Epithelial cell of prostate (primary cell): ENCODE measurements around the gene KDM8.
"Not testable (repeated sequence)": the region's sequence is repeated elsewhere in the genome, so short reads cannot be mapped to it uniquely, and the experiment has no call there.

Experiments
- DNase-seq: peaks from one replicate; pipeline ENCODE4 v3.0.0-alpha.2; 2011; ENCODE audit warnings: low read depth, low spot score
- H3K27ac ChIP-seq: fragments of 450-650 bp; 2 replicates; pipeline ENCODE4 v1.5.1; 2017; ENCODE audit warnings: mild to moderate bottlenecking

KDM8 gene

DNA sequence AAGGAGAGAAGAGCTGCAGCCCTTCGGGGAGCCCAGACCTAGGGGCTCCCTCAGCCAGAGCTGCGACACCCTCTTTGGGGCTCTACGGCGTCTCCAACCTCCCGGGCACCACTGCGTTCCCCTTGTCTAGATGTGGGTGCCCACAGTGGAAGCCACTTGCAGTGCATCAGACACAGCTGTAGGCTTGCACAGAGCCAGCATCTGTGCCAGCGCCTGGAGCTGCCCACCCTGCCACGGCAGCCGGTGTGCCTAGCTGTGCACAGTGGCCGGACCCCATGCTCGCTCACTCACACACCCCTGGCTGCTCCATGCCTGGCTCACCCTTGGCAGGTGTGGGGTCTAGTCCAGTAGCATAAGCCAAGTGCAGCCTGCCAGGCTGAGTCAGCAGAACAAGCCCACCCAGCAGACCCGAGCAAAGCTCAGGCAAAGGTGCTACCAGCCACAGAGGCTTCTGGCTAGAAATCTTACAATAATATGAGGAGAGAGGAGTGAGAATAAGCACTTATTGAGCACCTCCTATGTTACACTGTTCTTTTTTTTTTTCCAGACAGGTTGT, 12.9 kb upstream of the KDM8 start:
- DNase-seq = no peak

DNA sequence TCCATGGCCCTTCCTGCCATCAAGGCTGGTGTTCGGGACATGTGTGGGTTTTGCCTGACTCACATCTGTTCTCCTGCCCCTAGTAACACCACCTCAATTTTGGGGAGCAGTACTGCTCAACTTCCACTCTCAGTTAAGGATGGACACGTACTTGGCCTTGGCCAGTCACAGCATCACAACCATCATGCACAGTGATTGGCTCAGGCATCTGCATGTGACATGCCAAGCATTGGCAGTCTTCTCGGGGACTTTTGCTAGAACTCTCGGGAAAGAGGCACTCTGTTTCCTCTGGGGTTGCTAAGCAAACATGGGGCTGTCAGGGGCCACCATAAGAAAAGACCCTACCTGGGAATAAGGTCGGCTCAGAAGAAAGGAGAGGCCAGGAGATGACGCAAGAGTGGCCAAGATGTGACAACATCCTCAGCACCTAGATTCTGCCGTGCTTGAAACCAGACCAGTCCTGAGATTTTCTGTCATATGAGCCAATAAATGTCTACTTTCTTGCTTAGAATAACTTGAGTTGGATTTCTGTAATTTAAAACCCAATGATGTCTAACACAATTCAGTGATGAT, 11.9 kb upstream of the KDM8 start:
- H3K27ac ChIP-seq = no peak overlapping the region
- DNase-seq = no peak

More for the DNA sequence above, 12.9 kb upstream of the KDM8 start:
- H3K27ac ChIP-seq = no peak overlapping the region

DNA sequence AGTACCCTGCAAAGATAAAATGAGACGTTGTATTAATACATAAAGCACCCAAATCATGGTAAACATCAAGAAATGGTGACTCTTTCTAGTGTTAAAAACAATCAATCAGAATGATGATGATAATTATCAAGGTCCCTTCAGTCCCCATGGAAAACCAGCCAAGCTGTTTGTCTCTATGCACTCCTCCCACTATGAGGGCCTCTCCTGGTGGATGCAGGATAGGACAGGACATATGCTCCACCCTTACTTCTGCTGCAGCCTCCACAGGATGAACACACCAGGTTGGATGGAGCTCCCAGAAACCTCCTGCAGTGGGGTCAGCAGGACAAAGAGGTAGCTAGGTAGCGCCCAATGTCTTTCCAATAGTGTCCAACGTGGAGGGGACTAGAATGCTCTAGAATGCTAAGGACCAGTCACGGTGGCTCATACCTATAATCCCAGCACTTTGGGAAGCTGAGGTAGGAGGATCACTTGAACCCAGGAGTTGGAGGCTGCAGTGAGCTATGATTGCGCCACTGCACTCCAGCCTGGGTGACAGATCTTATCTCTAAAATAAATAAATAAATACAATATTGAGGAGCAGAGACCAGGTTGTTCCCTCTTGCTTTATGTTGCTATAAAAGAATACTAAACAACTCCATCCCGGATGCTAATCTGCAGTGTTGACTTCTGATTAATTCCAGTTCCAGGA, 9.9 kb upstream of the KDM8 start:
- H3K27ac ChIP-seq = no peak overlapping the region
- DNase-seq = no peak

DNA sequence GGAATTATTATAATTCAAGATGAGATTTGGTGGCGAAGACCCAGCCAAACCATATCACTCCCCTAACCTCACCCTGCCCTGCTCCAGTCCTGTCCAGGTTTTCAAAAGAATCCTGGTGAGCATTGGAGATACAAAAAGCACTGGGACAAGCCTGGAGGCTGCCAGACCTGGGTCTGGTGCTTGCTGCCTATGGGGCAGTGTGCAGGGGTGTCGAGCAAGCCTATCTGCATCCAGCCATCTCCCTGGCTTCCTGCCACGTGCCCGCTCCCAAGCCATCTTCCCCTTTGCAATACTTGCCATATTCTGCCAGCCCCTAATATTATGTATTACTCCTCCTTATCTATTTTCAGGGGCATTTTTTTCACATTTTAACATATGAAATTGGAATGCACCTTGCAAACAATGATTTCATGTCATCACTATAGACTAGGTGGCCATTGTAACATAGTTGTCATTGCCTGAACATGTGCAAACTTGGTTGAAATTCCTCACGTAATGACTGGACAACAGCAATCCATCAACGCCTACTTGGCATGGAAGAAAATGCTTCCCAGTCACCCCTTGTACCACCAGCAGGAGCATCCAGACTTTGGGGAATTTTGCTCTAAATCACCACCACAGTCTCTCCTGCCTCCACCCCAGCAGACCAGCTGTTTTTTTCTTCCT, 8.1 kb upstream of the KDM8 start:
- peak overlapping the region; percentile 74 for H3K27ac ChIP-seq

DNA sequence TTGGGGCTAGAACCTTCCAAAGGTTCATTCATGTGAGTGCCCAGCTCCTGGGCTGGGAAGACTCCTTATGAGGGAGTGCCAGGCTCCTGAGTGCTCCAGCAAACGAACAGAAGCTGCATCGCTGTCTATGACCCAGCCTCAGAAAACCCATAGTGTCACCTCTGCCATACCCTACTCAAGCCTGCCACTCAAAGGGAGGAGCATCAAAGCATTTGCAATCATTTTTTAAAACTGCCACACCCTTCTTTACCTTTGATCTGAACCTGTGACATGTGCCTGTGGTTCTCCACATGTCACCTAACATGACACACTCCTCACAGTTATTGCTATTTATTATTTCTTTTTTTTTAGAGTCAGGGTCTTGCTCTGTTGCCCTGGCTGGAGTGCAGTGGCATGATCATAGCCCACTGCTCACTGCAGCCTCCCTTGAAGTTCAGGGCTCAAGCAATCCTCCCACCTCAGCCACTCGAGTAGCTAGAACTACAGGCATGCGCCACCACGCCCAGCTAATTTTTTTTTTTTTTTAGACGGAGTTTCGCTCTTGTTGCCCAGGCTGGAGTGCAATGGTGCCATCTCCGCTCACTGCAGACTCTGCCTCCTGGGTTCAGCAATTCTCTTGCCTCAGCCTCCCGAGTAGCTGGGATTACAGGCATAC, 7.3 kb upstream of the KDM8 start:
- peak overlapping the region; percentile 74 for H3K27ac ChIP-seq
- no peak for DNase-seq

More for the DNA sequence above, 8.1 kb upstream of the KDM8 start:
- peak; percentile 27 for DNase-seq

DNA sequence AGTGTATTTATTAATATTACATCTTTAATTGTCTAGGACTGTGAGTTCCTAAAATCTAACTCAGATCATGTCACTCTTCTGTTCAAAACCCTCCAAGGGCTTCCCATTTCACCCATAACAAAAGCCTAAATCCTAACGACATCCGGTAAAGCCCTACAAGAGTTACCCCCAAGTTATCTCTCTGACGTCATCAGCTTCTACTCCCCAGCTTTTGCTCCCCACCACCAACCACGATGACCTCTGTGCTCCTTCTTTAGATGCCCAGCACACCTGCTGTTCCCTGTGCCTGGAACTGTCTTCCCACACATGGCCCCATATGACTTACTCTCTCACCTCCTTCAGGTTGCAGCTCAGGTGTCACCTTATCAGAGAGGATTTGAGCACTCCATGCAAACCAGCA, 6.3 kb upstream of the KDM8 start:
- no peak for DNase-seq
- H3K27ac ChIP-seq = no peak overlapping the region

DNA sequence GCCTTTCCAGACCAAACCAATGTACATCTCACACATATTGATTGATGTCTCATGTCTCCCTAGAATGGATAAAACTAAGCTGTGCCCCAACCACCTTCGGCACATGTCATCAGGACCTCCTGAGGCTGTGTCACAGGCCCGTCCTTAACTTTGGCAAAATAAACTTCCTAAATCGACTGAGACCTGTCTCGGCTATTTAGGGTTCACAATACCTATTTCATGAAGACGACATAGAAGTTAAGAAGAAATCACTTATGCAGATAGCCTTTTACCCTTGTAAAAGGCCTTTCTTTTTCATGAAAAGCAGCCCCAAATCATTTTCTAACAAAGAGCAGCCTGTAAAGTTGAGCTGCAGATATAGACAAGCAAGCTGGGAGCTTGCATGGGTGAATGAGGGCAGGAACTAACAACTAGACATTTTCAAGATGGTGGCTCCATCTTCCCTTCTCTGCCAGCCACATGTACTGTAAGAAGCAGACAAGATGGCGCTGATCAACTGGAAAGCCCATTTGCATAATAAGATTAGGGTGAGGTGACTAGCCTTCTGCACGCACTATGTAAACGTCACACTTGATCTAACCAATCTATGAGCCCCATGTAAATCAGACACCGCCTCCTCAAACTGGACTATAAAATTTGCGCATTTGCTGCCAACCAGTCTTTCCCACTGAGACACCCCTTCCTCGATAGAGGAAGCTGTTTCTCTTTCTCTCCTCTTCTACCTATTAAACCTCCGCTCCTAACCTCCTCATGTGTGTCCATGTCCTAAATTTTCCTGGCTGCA, 4.7 kb upstream of the KDM8 start:
- H3K27ac ChIP-seq = no peak overlapping the region
- DNase-seq = no peak

DNA sequence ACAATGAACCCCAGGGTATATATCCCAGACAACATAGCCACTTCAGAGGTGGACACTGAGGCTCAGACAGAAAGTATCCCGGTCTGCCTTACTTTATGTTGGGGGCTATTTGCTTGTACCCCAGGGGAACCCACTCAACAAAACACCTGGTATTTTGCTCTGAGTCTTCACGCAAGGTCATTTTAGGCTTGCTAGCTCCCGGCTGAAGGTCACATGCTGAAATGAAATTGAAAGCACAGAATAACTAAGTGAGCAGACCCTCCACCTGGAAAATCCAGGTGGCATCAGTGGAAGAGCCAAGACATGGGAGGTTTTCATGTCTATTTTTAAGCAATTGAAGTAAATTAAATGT, 4.1 kb upstream of the KDM8 start:
- no peak for DNase-seq
- H3K27ac ChIP-seq = no peak overlapping the region

DNA sequence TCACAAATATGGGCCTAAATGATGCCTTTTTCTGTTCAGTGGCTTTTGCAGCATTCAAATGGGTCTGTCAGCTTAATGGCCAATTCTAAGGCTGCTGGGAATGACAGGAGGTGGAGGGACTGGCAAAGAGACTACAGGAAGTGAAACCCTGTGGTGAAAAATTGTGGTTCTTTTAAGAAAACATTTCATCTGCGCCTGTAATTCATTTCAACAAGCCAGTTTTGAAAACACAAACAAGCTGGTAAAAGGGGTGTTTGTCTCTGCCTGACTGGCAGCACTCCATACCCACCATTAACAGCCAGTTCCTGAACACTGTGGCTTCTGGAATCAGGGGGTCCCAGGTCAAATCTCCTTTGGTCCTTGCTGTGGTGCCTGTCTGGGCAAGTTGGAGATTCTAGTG, 3.6 kb upstream of the KDM8 start:
- H3K27ac ChIP-seq = peak overlapping the region; percentile 26
- DNase-seq = no peak

DNA sequence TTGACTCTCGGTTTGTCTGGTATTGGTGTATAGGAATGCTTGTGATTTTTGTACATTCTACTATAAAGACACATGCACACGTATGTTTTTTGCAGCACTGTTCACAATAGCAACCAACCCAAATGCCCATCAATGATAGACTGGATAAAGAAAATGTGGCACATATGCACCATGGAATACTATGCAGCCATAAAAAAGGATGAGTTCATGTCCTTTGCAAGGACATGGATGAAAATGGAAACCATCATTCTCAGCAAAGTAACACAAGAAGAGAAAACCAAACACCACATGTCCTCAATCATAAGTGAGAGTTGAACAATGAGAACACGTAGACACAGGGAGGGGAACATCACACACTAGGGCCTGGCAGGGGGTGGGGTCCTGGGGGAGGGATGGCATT, 2.4 kb upstream of the KDM8 start:
- H3K27ac ChIP-seq, DNase-seq: not testable (repeated sequence)

DNA sequence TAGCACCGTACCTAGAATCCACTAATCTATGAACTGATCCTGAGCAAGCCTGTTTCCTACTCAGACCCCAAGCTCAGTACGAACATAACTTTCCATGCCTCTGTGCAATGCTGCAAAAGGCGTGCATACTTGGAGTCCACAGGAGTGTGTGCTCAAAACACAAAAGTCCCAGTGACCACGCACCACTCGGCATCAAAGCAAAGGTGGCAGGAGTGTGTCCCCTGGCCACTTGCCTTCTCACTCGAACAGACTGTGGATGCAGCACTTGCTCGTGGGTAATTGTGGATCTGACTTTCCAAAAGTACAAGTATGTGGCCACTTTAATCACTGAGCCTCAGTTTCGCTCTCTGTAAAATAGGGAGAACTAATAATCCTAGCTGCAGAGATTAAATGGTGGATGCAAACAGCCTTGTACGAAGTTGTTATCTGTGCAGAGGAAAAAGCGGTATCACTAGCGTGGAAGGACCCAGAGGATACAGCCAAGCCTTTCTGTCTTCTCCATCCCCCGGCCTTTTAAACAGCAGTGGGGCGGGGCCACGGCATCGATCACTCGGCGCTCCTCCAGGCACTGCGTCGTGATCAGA, 311 bp upstream of the KDM8 start:
- peak overlapping the region; percentile 90 for H3K27ac ChIP-seq
- peak; percentile 68 for DNase-seq

DNA sequence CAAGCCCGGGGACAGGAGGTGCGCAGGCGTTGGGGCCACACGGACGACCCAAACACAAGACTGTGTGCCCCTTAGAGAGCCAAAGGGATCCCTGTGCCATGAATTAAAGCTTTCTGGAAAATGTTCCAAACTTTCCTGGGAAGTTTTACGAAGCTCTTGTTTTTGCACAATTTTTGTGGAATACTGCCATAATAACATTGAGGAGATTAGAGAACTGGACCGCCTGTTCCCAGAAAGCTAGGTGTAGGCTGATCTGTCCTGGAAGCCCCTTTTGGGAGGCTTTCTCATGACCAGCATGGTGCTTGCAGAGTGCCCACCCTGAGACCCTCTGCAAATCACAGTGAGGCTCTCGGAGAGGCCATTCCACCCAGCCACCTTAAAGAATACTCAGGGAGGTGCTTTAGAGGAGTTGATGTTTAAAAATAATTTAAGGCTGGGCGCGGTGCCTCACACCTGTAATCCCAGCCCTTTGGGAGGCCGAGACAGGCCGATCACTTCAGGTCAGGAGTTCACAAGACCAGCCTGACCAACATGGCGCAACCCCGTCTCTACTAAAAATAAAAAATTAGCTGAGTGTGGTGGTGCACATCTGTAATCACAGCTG, 1.1 kb downstream of the KDM8 start:
- H3K27ac ChIP-seq = peak overlapping the region; percentile 90
- DNase-seq = no peak

DNA sequence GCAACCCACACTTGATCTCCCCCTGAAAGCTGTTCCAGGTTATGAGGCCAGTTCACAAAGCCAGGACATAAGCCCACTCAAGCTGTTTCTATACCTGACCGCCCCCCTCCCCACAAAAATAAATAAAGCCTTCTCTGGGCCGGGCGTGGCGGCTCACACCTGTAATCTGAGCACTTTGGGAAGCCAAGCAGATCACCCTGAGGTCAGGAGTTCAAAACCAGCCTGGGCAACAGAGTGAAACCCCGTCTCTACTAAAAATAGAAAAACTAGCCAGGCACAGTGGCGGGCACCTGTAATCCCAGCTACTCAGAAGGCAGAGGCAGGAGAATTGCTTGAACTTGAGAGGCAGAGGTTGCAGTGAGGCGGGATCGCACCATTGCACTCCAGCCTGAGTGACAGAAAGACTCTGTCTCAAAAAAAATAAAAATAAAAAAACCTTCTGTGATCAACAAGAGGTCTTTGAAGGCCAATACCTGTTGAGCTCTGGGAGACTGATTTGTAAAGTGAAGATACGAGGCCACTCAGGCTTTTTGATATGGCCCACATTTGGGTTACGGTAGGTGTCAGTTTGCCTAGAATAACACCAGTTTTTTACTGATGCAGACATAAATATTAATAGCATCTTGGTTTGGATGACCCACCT, 2.2 kb downstream of the KDM8 start:
- H3K27ac ChIP-seq = no peak overlapping the region
- no peak for DNase-seq

DNA sequence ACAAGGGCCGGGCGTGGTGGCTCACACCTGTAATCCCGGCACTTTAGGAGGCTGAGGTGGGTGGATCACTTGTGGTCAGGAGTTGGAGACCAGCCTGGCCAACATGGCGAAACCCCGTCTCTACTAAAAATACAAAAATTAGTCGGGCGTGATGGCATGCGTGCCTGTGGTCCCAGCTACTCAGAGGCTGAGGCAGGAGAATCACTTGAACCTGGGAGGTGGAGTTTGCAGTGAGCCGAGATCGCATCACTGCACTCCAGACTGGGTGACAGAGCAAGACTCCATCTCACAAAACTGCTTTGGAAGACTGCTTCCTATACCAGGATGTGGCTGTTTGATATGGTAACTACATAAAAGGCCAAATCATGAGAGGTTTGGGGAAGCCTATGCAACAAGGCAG, 3.8 kb downstream of the KDM8 start:
- not testable (repeated sequence) for H3K27ac ChIP-seq, DNase-seq

DNA sequence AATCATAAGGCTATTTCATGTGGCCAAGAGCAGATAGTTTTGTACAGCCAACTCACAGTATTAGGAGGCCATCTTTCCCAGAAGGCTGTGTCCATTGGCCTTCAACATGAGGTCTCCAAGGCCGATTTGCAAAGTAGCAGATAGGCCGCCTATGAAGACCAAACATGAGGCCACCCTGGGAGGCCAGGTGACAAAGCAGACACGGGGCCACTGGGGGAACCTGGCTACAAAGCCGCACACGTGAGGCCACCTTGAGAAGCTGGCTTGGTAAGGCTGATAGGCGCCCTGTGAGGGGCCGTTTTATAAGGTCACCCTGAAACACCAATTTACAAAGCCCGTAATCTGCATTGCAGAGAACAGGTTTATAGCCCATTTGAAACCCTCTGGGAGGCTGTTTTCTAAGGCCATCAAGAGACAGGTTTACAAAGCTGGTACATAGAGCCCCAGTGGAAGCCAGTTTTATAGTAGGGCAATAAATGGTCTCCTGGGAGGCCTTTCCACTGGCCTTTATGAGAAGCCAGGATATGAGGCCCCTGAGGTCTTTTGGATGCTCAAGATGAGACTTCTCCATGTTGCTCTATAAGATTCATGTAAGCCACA, 4.9 kb downstream of the KDM8 start:
- DNase-seq = no peak
- no peak overlapping the region for H3K27ac ChIP-seq

DNA sequence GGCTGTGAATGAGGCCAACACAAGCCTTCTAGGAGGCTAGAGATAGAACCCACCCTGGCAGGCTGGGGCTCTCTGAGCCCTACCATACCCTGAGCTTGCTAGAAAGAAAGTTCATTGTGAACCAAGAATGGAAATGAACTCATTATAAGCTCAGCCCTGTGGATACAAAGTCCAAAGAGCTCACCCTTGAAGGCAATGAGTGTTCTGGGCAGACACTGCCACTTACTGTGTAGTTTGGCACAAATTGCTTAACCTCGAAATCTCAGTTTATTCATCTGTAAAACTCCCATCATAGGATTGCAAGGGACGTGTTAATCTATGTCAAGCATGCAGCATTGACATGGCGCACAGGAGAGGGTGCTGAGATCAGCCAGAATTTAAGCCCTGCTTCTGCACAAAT, 5.5 kb downstream of the KDM8 start:
- no peak overlapping the region for H3K27ac ChIP-seq
- no peak for DNase-seq

DNA sequence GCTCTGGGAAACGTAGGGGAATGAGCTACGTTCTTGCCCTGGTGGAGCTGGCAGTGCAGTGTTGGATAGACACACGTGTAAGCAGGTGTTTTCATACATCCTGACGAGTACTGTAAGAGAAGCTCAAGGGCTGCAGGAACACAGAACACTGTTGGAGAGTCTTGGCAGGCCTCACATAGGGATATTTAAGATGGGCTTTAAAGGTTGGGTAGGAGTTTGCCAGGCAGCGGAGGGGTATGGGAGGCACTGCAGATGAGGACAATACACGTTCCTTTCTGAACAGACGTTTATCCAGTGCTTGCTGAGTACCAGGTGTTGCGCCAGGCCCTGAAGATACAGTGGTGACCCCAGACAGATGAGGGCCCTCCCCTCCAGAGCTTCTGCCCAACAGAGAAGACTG, 6.3 kb downstream of the KDM8 start:
- no peak for DNase-seq
- H3K27ac ChIP-seq = no peak overlapping the region

DNA sequence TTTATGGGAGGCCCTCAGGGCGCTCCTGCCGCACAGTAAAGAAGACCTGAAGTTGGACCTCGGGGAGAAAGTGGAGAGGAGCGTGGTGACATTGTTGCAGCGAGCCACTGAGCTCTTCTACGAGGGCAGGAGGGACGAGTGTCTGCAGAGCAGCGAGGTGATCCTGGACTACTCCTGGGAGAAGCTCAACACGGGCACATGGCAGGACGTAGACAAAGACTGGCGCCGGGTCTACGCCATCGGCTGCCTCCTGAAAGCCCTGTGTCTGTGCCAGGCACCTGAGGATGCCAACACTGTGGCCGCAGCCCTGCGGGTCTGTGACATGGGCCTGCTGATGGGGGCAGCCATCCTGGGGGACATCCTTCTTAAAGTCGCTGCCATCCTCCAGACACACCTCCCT, 6.8 kb downstream of the KDM8 start:
- no peak overlapping the region for H3K27ac ChIP-seq
- no peak for DNase-seq

DNA sequence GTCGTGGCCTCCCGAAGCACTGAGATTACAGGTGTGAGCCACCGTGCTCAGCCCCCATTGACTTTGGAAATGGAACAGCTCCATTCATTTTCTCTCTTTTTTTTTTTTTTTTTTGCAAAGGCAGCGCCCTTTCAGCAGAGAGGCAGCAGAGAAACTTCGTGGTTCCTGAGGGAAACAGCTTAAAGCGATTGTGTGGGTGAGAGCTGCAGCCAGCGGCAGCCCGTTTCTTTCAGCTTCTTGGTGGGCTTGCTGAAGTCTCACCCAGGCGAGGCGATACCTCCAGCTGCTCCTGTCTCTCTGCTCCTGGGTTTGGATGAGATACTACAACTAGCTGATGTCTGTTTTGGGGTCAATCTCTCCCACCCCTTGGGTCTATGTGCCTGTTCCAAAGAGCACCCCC, 7.7 kb downstream of the KDM8 start:
- H3K27ac ChIP-seq = no peak overlapping the region
- no peak for DNase-seq
